Fibroblast of gingiva (primary cell): ENCODE results near the gene GPBAR1.

Experiments
- DNase-seq: peaks from one replicate; pipeline ENCODE4 v3.0.0-alpha.2; 2011; ENCODE audit warnings: low read depth

Gene GPBAR1, protein sequence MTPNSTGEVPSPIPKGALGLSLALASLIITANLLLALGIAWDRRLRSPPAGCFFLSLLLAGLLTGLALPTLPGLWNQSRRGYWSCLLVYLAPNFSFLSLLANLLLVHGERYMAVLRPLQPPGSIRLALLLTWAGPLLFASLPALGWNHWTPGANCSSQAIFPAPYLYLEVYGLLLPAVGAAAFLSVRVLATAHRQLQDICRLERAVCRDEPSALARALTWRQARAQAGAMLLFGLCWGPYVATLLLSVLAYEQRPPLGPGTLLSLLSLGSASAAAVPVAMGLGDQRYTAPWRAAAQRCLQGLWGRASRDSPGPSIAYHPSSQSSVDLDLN

DNA sequence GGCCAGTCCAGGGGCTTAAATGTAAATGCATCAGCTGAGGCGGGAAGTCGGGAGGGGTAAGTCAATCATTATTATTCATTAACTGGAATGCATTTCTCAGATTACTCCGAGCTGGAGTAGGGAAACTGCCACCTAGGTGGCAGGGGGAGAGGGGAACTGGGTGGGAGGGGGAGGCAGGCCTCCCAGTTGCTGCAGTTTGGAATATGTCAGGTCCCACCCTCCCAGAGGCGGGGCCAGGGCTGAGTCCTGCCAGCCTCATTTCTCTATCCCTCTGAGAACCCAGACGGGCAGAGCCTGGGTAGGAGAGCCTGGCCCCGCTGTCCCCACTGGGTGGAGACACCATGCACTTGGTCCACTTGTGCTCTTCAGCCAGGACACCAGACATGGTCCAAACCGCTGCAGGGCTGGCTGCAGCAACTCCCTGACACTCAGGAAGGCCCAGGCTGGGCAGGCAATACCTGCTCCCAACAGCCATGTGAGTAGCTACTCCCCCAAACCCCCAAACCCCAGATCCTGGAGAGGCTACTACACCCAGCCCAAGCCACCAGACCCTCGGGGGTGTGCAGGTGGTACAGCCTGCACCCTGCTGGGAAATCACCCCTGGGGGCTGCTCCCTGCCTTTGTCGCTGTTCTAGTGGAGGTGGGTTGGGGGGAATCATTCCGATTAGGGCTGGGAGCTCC, at the start of gene GPBAR1:
Gene GPBAR1 (plus strand): TSS at position 274 of the 681 bp plus-strand sequence. CDS start 1,710 bp downstream, outside the sequence.
- no peak for DNase-seq

DNA sequence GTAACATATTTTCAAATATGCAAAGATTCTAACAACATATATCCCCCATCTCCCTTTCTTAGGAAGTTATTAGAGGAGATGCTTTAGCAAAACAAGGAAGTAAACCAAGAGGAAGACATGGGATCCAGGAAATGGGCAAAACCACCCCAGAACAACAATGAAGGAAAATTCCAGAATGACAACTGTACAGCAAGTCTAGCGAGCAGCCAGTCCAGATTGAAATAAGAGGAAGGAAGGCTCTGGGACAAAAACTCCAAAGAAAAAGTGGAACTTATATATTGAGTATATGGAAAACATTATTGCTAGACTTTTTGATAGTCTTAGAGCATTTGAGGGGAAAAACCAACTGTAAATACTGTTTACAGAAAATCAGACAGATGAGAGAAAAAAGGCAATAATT, 46.7 kb upstream of the GPBAR1 start:
- DNase-seq: no peak

DNA sequence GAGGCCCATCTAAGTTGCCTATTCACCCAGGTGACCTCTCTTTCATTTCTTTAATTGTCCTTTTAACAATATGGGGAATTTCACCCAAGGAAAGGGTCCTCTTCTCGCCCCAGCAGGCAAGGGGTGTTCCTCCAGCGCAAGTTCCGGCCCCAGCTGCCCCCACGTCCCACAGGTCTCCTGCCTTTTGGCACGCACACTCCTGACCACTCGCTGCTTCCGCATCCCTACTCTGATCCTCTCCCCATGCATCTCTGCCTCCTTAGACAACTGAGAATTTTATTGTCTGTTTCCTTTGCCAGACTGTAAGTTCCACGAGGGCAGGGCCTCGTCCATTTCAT, 44.5 kb upstream of the GPBAR1 start:
- DNase-seq: no peak

DNA sequence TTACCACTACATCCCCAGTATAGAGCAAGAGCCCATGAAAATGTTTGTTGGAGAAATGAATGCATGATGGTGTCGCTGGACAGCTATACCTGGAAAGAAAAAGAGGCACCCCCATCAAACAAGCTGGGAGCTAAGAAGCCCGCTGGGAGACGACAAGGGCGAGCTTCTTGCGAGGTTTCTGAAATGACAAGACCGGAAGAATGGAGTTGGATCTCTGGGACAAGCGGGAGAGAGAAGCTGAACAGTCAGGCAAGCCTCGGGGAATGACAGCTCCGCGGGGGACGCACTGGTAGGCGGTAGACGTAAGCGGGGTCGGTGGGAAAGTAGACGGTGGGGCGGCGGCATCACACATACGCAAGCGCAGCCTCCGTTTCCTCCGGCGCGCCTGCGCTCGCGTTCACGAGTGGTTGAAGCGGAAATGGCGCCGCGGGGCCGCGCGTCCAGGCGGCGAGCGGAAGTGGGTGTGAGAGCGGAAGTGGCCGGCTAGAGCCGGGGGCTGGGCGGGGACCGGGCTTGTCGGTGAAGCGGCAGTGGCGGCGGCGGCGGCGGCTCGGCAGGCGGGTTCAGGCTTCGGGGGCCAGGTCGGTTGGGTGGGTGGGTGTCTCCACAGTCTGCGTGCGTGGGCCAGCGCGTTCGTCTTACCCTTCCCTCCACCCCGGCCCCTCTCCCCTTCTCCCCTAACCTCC, 44.0 kb upstream of the GPBAR1 start, which contains the start of gene ARPC2:
Gene ARPC2 (plus strand): TSS at position 516 of the 686 bp plus-strand sequence. CDS start 282 bp downstream, outside the sequence.
- DNase-seq: peak; percentile 92

DNA sequence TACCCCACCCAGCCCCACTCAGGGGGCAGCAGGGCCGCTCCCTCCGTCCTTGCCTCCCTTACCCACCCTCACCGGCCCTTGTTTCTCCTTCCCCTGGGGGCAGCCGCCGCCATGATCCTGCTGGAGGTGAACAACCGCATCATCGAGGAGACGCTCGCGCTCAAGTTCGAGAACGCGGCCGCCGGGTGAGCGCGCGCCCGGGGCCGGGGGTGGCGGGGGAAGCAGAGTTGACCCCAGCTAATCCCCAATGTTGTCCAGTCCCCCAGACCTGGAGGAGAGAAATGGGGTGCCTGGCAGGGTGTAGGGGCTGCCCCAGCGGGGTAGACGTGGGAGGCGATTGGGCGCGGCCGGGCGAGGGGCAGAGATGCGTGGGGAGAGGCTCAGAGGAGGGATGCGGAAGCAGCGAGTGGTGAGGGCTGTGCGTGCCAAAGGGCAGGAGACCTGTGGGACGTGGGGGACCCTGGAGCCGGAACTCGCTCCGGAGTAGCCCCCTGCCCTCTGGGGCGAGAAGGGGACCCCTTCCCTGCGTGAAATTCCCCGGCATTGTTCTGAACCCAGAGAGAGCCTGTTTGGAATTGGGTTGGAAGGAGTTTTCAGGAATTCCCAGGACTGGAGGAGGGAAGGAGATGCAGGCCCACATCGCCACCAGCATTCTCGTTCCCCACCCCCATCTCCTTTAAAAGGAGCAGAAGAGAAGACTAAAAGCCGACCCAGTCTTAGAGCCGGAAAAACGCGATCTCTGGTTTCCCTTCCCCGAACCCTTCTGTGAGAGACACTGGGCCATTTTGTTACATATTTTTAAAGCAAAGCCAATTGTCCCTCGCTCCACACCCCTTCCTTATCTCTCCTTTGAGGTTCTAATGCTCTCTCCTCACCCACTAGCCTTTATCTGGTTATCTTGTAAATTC, 43.2 kb upstream of the GPBAR1 start:
- peak; percentile 15 for DNase-seq

DNA sequence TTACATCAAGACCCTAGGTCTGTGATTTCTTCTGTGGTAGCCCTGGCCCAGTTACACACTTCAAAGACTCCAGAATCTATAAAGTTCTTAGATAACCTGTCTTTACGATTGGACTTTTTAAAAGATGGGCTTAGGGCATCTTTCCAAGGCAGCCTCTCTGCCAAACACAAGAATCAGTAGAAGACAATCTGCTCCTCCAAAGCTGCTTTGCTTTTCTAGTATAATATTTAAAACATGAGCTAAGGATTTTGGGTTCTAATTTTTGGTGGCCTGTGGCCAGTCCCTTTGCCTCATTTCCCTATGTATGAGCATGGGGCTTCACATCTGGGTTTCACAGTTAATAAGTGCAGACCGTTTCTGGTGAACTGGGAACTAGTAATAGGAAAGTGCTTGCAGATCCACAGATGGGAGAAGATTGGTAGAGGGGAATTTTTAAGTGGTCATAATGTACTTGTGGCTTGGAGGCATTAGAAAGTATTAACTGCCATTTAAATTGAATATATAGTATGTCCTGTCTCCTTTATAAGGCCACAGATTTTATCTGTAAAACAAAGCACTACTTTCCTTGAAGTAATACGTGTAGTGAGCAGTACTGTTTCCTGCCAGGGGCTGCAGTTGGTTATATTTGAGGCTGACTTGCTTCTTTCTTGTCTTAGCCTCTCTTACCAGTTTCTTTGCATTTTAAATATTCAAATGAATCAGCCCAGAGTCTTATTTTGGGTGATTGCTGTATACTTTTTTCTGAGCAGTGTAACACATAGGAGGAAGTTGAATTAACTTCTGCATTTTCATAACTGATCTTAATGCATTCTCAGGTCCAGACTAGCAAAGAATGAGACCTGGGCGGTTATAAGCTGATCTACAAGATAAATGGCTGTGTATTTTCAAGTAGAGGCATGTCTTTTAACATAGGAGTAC, 42.3 kb upstream of the GPBAR1 start:
- no peak for DNase-seq

DNA sequence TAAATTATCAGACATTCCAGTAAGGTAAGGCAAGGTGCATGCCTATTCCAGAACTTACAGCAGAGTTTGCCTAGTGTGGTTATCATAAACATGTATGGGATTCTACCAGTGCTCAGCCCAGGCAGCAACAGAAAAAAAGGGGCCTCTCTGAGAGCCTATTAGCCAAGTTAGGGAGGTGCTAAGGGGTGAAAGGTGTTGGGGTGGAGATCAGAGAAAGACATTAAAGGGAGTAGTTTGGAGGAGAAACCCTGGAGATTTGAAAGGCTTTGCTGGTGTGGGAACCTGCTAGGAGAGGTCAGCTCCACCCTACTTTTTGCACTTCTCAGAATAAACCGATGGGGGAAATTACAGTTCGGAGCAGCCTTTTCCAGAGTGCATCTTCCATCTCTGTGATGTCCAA, 40.9 kb upstream of the GPBAR1 start:
- no peak for DNase-seq

DNA sequence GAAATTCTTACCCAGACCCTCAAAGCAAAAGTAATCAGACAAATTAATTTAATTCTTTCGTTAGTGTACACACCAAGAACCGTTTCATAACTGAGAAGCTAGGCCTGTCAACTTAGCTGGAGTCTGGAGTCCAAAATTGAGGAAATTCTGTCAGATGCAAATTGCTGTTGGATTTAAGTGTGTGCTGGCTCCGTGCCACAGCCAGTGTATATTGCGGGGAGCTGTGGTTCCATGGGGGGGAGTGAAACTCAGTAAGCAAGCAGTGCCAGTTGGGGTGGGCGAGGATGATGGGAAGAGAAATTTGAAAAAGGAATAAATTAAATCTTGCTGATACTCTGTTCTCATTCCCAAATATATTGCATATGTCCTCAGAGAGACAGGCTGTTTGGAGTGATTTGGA, 39.8 kb upstream of the GPBAR1 start:
- DNase-seq: no peak

DNA sequence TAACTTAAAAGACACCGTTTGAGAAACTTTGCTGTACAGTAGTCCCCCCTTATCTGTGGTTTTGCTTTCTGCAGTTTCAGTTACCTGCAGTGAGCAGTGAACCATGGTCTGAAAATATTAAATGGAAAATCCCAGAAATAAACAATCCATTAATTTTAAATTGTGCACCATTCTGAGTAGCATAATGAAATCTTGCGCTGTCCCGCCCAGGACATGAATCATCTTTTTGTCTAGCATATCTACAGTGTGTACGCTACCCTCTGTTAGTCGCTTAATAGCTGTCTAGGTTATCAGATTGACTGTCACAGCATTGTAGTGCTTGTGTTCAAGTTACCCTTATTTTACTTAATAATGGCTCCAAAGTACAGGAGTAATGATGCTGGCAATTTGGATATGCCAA, 37.8 kb upstream of the GPBAR1 start:
- no peak for DNase-seq

DNA sequence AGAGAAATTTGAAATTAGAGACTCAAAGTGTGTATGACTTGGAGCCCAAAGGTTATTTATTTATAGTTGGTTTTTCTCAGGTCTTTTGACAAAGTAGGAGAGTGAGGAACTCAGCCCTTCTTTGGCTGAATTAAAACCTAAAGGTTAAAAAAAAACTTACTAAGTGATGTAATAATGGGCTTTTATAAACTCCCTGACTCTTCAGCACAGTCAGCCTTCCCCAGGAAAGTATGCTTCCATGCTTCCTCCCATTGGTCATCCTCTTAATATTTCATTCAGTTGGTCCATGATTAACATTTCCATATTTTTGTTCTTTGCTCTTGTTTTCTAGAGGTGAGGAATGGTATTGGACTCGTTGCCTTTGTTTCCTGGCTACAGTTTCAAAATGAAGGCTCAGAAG, 36.6 kb upstream of the GPBAR1 start:
- DNase-seq: no peak

DNA sequence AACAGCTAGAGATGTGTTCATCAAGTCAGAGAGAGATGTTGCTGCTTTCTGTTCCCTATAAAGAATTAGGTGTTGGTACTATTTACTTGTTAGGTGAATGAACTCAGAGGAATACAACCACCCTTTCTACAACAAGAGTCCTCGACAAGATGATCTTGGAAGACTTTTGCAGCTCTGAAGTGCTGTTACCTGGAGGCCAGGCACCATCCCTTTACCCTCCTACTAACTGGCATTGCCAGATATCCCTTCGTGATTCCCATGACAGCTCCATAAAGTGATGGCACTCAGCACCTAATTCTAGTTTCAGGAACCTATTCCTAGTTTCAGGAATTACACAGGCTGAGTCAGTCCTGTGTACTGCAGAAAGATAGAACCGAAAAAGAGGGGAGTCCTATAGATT, 33.9 kb upstream of the GPBAR1 start:
- DNase-seq: no peak

DNA sequence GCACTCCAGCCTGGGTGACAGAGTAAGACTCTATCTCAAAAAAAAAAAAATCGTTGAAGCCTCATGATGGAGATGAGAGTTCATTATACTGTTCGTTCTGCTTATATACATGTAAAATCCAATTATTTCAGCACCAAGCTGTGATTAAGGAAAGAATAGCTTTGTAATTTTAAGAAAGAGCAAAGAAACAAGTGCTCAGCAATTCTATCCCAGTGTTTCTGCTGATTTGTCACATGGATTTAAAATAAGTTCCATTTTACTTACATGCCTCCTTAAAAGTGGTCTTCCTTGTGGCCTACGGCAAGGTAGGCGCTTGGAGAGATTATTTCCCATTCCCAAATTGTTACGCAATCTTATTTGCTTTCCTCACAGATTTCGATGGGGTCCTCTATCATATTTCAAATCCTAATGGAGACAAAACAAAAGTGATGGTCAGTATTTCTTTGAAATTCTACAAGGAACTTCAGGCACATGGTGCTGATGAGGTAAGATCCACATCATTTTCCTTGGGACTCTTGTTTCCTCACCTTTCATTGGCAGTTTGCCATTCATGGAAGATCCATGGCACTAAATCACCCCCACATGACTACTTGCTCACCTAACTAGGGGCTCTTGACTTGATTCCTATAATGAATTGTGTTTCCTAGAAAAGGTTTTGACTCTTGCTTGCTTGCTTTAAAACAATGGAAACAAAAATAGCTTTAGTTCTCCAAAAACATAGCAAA, 32.3 kb upstream of the GPBAR1 start:
- DNase-seq: no peak

DNA sequence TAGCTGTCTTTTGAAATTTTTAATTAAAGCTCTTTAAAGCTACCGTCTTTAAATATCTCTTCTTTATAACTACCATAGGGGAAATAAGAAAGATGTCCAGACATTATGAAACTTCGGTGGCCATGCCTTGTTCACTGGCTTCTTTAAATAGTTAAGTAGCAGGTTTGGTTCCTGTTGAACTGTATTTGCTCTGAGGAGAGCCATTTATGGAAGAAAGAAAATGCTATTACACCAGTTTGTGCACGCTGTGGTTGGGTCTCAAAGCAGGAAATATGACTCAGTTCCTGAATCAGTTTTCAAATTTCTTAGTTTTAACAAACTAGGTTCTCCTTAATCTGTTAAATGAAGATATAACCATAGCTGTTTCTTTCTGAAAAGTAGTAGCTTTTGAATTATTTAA, 31.6 kb upstream of the GPBAR1 start:
- peak; percentile 49 for DNase-seq

DNA sequence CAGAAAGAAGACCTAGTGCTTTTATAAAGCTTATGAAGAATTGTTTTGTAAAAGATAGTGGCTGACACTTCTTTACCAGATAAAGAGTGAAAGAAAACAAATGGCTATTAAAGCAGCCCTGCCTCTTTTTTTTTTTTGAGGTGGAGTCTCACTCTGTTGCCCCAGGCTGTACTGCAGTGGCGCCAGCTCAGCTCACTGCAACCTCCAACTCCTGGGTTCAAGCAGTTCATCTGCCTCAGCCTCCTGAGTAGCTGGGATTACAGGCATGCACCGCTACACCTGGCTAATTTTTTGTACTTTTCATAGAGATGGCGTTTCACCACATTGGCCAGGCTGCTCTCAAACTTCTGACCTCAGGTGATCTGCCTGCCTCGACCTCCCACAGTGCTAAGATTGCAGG, 31.0 kb upstream of the GPBAR1 start:
- no peak for DNase-seq

DNA sequence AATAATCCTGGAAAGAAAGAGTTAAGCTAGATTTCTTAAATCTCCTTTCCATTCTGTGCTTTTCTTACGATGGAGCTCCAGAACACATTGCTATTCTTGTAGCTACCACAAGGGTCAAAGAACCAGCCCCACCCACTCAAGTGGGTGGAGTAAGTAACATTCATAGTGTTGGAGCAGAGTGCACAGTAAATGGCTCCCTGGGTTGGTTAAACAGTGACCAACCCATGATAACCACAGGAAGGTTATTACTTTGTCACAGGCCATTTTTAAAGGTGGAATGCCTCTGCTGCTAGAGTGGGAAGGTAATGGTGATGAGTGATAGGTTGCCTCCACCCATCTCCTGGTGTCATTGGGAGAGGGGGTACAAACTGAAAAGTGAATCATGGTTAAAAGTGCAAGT, 29.9 kb upstream of the GPBAR1 start:
- no peak for DNase-seq

DNA sequence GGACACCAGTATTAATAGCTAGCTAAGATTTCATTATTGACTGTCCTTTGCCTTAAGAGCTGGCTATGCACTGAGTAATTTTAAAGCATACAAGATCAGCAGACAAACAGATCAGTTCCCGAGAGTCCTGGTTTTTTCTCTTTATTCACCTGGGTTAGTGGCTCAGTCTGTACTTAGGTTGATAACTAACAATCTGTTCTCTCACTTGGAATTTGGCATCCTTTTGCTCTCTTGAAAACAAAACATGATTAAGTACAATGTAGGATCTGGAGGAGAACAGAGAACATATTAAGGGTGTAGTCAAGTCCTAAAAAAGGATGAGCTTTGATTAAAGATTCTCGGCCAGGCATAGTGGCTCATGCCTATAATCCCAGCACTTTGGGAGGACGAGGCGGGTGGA, 27.3 kb upstream of the GPBAR1 start:
- no peak for DNase-seq

DNA sequence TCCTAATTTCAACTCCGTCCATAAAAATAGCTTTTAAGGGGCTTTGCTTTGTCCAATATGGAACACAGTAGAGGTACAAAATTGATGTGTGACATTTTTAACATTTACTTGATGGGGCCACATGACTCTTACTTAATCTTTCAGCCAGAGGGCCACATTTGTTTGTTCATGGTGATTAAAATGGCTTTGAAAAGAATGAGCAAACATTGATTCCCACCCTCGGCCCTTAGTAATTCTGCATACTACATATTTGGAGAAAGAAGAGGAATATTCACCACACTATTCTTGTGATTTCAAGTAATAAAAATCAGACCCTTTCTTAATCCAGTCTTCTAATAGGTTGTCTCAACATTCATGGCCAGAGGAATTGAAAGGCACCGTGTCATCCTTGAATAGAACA, 26.3 kb upstream of the GPBAR1 start:
- DNase-seq: no peak

DNA sequence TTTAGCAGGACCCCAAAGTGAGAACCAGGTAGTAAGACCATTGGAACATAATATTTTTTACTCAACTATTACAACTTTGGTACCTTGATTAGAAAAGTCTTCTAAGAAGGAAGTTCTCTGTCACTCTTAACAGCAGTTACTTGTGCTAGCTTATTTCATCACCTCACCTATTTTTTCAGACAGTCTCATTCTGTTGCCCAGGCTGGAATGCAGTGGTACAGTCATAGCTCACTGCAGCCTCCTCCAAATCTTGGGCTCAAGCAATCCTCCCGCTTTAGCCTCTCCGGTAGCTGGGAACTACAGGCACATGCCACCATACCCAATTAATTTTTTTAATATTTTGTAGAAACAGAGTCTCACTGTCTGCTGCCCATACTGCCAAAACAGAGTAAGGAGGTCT, 25.8 kb upstream of the GPBAR1 start:
- DNase-seq: no peak

DNA sequence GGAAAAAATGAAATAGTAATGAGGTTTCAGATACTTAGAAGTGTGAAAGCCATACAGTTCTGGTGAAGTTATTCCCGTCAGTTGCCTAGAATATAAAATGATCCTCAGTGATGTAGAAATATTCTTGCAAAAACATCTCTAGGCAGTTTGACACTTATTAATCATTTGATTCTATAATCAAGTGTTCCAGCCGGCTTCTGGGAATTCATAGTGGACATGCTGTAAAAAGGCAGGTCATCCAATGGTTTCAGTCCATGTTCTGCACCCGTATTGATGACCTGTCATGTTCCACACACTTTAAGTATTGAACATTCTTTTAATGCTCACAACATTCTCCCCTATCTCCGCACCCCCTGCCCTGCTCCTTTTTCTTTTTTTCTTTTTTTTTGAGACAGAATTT, 24.0 kb upstream of the GPBAR1 start:
- no peak for DNase-seq

DNA sequence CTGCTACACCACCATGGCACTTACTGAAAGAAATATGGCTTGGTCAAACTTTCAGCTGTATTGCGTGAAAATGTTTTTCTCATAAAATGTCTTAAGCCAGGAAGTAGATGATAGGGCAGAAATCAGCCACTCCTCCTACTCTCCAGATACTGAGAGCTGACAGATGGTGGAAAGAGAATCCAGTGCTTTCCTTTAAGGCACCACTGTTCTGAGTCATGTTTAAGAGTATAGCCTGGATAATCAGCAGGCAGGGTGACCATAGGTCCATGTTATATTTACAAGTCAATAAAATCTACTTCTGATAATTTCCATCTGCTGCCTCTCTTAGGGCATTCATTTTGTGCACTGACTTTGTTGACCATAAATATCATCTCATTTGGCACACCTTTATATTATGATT, 21.9 kb upstream of the GPBAR1 start:
- DNase-seq: no peak
